NCI-H1092 treated with DMSO at 0.1 percent for 48 hours (cell line): Measurements from ENCODE around the gene FUT8.

Source experiments
- DNase-seq: peaks from one replicate; lab custom pipeline; 2025; lab: John Stamatoyannopoulos, UW

The FUT8 gene

GRCh38 chr14:65772921-65773574 lies 360.5 kb downstream of the FUT8 start:
- DNase-seq = no peak

GRCh38 chr14:65774041-65774440 lies 361.5 kb downstream of the FUT8 start:
- DNase-seq = no peak

- no peak for DNase-seq
Observed at GRCh38 chr14:65776193-65776852, 363.8 kb downstream of the FUT8 start.

GRCh38 chr14:65780566-65780965 lies 368.0 kb downstream of the FUT8 start:
- no peak for DNase-seq

GRCh38 chr14:65783101-65783500 lies 370.6 kb downstream of the FUT8 start:
- no peak for DNase-seq

GRCh38 chr14:65783576-65783975 lies 371.0 kb downstream of the FUT8 start:
- no peak for DNase-seq

GRCh38 chr14:65784574-65784973 lies 372.0 kb downstream of the FUT8 start:
- DNase-seq = no peak

GRCh38 chr14:65787461-65787860 lies 374.9 kb downstream of the FUT8 start:
- no peak for DNase-seq

- no peak for DNase-seq
Observed at GRCh38 chr14:65788876-65789275, 376.3 kb downstream of the FUT8 start.

- DNase-seq = no peak
Observed at GRCh38 chr14:65789363-65789762, 376.8 kb downstream of the FUT8 start.

- no peak for DNase-seq
Observed at GRCh38 chr14:65790172-65790815, 377.8 kb downstream of the FUT8 start.

- no peak for DNase-seq
Observed at GRCh38 chr14:65791191-65791981, 378.9 kb downstream of the FUT8 start.

- no peak for DNase-seq
Observed at GRCh38 chr14:65792208-65792905, 379.8 kb downstream of the FUT8 start.
